SKM-1 (cell line): Measurements from ENCODE around the gene TSHR.
"Not testable (repeated sequence)": the region's sequence is repeated elsewhere in the genome, so short reads cannot be mapped to it uniquely, and the experiment has no call there.

Experiments used
- DNase-seq: peaks from one replicate; lab custom pipeline; 2025; ENCODE audit not compliant: unreplicated experiment; lab: John Stamatoyannopoulos, UW

TSHR gene

DNA sequence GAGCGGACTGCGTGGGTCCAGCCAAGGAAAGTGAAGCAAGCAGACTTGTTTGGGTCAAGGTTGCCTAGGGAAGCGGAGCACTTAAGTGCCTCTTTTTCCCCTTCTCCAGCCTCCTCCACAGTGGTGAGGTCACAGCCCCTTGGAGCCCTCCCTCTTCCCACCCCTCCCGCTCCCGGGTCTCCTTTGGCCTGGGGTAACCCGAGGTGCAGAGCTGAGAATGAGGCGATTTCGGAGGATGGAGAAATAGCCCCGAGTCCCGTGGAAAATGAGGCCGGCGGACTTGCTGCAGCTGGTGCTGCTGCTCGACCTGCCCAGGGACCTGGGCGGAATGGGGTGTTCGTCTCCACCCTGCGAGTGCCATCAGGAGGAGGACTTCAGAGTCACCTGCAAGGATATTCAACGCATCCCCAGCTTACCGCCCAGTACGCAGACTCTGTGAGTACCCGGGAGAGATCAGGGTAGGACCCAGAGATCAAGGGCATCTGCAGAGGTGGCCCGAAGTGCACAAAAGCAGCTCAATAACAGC, at the start of gene TSHR:
TSS of gene TSHR (plus strand) at position 206 of the 526 bp plus-strand sequence. CDS start at position 266, 60 bp downstream.
- DNase-seq: no peak

DNA sequence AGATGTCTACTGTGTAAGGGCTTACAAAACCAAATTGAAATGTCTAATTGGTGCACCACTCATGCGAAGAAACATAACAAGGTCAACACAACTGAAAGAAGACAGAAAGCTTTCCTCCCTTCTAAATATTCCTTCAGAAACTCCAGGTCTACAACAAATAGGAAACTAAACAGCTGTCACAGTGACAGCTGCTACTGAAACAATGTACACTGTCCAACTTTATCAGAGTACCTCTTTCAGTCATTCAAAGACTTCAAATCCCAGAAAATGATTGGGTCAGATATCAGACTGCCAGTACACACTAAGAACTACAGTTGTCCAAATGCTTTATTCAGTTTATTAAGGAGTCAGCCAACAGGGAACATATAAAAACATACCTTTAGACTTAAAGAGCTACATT, 49.1 kb upstream of the TSHR start:
- no peak for DNase-seq

DNA sequence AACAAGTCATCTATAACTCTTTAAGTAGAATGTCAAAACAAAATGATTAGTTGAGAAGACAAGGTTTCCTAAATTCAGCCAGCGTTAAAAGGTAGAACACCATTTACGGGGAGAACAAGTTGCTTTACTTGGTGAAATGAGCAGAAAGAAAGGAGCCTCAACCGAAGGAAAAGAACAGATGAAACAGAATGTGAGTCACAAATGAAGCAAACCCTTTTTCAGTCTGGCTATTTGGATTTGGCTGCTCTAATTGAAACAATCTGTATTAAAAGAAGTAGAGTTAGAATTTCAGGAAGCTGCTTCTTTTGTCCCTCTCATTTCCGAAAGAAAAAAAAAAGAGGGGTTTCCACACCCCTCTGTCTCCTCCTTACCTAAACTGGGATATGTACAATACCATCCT, 48.5 kb upstream of the TSHR start:
- DNase-seq: no peak

DNA sequence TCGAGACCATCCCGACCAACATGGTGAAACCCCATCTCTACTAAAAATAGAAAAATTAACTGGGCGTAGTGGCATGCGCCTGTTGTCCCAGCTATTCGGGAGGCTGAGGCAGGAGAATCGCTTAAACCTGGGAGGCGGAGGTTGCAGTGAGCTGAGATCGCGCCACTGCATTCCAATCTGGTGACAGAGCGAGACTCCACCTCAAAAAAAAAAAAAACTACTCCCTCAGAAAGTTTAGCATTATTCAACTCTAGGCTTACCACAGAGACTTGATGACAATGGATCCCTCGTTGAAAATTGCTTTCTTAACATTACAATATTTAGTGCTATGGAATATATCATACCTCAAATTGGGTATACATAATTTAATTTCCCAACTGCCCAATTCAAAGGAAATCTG, 43.4 kb upstream of the TSHR start:
- DNase-seq: not testable (repeated sequence)

DNA sequence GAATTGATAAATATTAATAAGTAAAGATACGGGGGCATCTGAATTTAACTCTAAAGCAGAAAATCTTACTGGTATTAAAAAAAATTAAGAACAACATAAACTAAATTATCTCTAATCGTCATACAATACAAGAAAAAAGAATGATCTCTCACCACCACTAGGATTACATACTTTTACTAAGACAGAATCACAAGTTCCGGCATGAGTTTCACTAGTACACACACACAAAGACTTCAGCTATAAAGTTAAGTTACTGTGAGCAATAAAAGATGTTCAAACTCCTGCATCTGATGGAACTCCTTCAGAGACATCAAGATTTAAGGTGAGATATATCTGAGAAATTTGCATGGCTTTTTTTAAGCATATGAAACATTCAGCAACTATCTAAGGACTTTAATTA, 35.8 kb upstream of the TSHR start:
- no peak for DNase-seq

DNA sequence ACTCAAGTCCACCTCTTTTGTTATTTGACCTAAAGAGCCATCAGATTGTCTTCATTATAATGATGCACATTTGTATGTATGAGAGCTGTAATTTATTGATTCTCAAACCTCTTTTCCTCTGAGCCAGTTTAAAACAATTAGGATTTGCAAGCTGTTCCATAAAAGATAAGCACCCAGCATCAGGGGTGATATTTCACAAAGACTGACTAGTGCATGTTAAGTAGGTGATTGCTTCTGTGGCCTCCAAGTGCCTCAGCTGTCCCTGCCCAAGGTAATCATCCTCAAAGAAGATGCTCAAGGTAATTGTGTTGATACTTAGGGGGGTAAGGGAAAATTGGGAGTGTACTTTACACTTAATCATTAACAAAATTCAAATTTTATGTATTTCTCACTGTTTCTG, 32.1 kb upstream of the TSHR start:
- DNase-seq: no peak

DNA sequence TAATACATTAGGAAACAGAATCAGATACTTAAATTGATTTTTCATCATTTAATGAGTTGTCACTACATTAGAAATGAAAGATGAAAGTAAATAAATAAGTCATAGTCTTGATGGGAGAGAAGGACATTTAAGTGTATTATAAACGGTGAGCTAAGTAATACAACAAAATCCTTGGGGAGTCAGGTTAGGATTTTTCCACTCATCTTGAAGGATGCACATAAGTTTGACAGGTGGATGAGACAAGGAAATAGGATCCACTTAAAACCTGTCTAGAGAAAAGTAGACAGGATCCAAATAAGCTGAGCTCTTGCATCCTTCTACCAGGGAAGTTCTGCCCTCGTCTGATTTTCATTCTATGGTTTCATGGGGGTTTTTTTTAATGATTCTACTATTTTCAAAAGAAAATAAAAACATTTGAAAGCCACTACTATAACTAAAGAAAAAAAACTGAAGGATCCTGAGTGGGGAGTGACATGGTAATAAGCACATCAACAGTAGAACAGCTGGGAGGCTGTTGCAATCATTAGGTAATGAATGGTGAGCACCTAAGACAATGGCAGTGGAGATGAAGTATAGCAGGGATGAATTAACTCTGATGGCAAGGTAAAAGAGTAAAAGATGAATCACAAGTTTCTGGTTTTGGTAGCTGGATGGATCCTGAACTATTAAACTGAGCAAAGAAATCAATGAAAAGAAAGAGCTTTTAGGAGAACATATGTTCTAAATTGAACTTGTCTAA, 30.9 kb upstream of the TSHR start:
- DNase-seq: no peak

DNA sequence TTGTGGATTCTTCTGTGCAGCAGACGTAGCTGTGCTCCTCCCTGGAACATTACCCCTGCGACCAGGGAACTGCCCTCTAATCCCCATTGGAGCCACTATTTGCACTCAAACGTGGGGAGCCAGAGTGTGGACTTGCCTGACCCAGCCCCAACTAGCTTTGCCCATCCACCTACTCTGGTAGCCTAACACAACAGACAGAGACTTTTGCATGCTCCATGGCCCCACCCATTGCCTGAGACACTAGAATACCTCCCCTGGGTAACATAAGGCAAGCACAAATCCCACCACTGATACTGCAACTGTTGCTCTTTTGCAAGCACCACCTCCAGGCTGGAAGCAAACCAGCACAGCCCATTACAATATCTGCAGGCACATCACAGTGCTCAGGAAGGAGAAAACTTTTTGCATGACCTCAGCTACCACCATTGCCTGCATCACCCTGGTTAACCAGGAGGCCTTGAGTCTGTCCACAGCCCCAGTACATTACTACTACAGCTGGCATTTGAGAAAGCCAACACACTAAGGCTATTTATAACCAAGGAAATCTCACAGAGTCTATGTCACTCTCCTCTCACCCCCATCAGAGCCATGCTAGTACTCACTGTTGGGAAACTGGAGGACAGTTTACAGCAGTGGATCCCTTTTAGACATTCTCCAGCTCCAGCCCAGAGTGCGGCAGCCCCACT, 28.9 kb upstream of the TSHR start:
- no peak for DNase-seq

DNA sequence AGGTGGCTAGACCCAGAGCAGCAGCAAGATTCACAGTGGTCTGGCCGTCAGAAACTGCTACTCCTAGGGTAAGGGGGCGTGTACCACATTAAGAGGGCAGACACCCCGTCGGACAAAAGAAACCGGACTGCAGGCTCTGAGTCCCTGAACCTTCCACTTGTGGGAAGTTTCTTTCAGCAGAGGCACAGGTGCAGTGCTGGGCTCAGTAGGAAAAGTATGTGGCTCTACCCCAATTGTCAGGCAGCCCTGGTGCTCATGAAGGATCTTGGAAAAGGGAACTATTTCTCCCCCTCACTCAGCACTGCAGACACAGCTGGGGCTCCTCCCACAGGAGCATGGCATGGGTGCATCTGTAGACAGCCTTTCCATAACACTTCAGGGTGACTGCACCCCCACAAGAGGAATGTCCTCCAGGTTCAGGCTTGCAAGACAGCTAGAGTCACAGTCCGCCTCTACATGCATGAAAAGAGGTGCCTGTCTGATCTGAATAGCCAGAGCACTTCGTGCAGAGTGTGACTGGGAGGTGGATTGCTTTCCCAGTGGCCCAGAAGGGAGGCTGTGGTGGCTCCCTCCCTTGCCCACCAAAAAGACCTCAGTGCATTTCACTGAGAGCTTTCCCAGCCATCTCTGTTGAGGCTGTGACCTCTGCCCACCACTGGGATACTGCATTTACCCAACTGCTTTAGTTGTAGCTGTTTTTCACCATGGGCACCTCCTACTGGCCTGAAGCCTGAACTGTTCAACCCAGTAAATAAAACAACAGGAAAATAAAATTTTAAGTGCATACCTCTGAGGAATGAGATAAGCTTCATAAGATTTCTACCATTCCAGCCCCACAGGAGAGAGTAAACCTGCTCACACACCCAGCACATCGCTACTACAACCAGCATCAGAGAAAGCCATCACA, 28.1 kb upstream of the TSHR start:
- DNase-seq: no peak

DNA sequence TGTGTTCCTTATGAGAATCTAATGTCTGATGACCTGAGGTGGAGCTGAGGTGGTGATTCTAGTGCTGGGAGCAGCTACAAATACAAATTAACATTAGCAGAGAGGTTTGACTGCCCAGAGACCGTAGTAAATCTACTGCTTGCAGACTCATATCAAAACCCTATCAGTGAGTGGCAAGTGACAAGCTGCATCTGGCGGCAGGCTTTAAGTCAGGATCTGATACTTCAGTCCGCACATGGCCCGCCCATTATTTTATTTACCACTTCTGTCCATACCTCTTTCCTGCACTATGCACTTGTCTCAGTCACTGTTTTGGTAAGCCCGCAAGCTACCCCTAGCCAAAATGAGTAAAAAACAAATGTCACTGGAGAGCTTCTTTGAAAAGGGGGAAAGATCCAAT, 25.3 kb upstream of the TSHR start:
- no peak for DNase-seq

DNA sequence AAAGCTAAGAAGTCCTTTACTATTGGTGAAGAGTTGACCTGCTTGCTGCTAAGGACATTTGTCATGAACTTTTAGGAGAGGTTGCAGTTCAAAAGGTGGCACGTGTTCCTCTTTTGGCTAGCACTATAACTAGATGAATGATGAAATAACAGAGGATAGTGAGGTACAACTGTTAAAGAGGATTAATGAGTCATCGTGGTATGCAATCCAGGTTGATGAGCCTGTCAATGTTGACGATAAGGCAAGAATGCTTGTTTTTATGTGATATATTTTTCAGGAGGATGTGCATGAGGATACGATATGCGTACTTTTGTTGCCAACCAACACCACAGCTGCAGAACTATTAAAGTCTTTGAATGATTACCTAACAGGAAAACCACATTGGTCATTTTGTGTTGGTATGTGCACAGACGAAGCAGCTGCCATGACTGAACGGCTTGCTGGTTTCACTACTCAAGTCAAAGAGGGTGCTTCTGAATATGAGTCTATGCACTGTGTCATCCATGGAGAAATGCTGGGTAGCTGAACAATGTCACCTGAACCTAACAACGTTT, 24.5 kb upstream of the TSHR start:
- DNase-seq: peak; percentile 78

DNA sequence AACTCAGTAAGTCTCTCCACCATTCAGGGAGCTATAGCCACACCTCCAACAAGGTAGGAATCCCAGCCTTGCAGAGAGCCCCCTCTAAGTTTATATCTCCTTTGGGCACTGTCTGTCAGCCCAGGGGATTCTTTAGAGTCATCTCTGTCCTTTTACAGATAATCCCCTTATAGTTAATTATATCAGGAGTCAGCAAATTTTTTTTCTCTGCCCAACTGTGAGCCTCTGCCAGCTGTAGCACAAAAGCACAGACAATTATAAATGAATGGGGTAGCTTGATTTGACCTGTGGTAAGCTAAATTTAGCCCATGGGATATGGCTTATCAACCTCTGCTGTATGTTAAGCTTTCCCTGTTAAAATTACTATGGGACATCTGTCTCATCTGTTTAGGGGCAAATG, 22.1 kb upstream of the TSHR start:
- no peak for DNase-seq

DNA sequence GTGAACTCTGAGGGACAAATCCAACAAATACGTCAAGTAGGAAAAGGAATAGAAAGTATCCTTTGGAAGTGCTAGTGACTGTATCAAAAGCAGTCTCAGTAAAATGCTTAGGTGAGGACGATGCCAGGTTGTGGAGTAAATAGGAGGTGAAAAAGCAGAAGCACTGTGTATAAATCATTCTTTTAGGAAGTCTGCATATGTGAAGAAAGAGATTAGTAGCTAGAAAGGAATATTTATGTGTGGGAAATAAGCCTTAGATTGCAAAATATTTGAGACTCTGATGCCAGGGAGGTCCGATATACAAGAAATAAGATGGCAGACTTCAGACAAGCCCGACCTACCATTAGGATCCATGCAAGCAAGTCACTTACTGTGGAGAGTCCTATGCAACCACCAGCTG, 21.7 kb upstream of the TSHR start:
- no peak for DNase-seq

DNA sequence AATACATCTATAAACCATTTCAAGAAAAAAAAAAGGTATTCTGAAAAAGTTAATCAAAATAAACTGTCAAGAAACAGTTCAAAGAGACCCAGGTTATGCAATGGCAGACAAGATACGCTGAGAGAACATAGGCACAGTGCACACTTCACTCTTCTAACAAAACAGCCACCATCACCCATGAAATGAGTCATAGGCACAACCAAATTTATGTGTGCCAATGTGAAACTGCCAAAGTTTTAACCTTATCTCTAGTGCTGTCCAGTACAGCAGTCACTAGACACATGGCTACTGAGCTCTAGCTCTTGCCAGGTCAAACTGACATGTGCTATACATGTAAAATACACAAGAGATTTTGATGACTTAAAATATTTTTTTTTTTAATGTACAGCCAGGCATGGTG, 15.3 kb upstream of the TSHR start:
- no peak for DNase-seq

DNA sequence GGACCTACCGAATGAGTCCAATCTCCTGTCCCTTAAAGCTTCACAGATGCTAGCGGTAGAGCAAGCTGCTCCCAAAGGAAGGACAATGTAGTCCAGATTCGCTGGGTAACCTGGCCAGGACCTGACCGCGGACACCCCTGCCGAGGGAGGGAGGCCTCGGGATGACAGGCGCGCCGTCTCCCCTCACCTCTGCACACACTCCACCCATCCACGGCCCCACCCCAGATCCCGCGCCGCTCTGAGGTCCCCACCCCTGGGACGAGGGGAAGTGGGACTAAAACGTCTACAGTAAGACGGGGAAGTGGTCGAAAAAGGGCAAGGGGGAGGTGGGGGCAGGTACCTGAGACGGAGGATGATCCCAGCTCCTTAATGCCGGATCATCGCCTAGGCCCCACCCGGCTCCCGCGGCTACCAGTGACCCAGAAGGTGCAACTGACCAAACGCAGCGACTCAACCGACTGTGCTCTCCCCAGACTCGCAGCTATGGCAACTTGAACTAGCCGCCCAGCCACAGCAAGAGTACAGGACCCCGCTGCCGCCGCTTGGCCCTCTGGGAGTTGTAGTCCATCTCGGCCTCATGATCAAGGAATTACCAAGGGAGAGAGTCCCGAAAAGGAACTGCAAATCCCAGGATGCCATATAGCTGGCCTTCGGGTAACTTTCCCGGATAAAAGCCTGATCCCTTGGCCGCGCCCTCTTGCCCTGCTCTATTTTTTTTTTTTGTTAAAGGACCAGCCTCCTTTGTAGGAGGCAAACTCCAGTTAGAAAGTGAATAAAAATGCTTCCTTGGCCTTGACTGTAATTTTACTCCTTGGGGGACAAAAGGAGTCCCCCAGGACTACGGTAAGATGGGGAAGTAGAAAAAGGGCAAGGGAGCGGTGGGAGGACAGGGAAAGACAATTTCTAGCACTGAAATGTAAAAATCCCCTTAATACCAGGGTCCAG, 13.9 kb upstream of the TSHR start, which contains the start of gene CEP128:
TSS of gene CEP128 (minus strand) at position 498 of the 945 bp plus-strand sequence.
- peak; percentile 67 for DNase-seq

DNA sequence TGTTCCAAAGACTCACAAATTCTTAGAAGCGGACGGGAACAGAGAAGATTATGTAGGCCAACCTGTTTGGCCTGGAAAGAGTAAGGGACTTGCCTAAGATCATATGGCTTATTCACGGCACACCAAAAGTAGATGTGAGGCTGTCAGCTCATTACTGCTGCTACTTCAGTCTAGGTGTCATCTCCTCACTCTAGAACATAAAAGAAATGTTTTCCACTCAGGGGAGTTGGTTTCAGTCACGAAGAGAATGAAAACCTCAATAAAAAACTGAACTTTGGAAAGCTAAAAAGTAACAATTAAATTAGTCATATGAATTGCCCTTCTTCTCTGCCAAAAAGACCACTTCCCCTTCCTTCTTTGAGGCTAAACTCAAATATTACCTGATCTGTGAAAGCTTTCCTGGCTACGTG, 13.2 kb upstream of the TSHR start:
- DNase-seq: no peak

DNA sequence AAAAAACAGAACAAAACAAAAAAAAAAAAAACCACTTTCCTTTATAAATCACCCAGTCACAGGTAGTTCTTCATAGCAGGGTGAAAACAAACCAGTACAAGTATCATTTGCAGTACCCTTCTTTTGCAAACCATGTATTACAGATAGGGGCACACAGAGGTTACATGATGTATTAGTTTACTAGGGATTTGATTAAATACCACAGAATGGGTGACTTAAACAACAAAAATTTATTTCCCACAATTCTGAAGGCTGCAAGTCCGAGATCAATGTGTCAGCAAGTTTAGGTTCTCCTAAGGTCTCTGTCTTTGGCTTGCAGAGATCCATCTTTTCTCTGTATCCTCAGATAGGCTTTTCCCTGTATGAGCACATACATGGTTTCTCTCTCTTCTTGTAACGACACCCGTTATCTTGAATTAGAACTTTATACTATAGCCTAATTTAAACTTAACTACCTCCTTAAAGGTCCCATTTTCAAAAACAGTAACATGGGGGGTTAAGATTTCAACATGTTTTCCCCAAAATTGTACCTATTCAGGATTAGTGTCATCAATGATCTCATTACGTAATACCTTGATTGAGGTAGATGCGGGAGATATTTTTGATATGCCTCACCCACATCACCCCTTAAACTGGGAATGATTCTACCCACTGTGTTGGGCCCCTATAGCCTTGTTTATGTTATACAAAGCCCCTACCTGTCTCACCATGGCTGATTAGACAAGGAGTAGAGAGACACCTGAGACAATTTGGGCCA, 10.4 kb upstream of the TSHR start:
- DNase-seq: no peak

DNA sequence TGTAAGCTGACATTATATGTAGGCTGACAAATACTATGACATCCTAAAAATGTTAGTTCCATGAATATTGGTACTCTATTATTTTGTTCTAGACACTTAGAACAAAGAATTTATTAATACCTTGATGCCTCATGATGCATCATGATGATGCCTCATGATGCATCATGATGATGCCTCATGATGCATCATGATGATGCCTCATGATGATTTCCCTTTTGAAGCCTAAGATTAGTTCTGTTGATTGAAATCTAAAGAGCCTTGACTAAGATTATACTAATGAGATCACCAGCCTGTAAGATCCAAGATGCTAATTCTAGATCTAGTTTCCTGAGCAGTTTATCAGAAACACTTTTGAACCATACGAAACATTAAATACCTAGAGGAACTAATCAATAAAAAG, 9.2 kb upstream of the TSHR start:
- no peak for DNase-seq

DNA sequence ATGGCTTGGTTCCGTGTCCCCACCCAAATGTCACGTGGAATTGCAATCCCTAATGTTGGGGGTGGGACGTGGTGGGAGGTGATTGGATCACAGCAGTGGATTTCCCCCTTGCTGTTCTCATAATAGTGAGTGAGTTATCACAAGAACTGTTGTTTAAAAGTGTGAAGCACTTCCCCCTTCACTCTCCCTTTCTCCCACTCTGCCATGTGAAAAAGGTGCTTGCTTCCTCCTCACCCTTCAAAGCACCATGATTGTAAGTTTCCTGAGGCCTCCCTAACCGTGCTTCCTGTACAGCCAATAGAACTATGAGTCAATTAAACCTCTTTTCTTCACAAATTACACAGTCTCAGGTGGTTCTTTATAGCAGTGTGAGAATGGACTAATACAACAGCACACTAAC, 8.6 kb upstream of the TSHR start:
- no peak for DNase-seq
